GM18507 (cell line): ENCODE data around the gene CRYGD.
"Not testable (repeated sequence)": the region's sequence is repeated elsewhere in the genome, so short reads cannot be mapped to it uniquely, and the experiment has no call there.

Experiments used
- DNase-seq: peaks from one replicate; pipeline ENCODE4 v3.0.0; 2011; ENCODE audit warnings: low read depth; ENCODE audit not compliant: insufficient read length; ENCODE audit errors: extremely low spot score
- FAIRE-seq: peaks from 2 replicates; lab custom pipeline; 2011; peaks lifted over from hg19 to GRCh38; lab: Jason Lieb, UNC

Gene CRYGD

GRCh38 chr2:208134928-208135586 is 10.7 kb upstream of the CRYGD start:
- no peak for DNase-seq
- no peak for FAIRE-seq

DNA sequence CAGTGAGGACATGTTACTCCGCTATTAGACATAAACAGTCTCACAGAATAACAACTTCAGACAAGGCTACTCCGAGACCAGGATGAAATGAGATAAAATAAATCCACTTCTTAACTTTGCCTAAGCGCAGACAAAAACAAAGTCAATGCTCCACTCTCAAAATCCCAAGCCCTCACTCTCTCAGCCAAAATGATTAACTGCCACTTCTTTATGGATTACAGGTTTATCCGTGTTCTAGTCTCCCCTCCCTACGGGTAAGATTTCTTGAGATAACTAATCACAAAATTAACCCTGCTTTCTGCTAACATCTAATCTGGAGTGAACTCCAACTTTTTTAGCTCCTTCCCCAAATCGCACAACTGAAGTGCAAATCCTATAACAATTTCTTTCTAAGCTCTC is 6.4 kb upstream of the CRYGD start:
- DNase-seq (no peak), FAIRE-seq (no peak)

DNA sequence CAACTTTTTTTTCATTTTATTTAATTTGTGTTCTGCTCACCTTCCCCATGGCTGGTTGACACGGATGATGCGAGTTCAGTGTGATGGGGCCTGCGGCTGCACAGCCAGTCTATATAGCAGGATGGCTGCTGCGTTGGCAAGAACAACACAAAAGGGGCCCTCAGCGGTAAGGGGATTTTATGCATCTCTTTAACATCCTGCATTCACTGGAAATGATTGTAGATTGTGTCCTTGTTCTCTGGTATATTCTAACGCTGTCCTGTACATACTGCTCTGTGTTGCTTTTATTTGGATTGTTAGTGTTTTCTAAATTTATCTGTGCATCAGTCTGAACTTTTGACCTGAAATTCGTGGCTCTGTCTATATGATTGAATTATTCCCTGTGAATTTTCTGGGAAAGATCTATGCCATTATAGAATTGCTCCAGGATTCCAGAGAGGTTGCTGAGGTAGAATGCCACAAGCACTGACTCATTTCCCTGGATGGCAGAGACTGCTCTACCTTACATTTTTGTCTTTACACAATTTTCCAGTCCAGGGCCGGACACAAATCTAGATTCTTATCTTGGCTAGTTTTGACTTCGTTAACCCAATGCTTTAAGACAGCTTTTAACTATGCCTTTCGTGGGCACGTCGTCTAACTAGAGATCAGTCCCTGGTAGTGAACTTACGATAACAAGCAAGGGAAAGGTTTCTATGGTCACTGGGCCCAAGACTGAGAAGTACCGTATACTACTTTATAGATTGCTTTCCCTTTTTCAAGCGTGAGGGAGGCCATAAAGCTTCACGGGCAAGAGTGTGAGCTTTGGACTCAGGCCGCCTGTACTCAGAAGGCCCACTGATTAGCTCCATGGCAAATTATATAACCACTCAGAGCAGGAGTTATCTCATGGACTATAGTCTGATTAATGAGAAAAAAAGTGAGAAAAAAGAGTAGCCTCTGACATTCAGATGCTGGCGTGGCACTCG is 5.7 kb upstream of the CRYGD start, which contains the start of gene CRYGC:
Gene CRYGC (minus strand): TSS at position 85 of the 968 bp plus-strand sequence. CDS start 36 bp downstream, at position 49.
- FAIRE-seq (no peak), DNase-seq (no peak)

DNA sequence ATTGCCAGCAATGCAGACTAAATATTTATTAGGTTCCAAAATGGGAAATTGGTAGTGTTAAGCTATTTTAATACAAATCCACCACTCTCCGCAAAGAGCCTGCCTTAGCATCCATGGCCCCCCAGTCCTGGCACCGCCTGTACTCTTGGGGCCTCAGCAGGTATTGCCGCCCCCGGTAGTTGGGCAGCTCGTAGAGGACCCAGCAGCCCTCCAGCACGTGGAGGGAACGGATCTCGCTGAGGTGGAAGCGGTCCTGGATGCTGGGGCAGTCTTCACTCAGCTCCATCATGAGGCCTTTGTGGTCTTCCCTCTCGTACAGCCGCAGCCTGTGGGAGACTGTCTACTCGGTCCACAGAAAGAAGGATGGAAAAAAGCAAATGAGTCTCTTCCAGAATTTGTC is 3.8 kb upstream of the CRYGD start:
- FAIRE-seq, result no peak
- DNase-seq, result no peak

DNA sequence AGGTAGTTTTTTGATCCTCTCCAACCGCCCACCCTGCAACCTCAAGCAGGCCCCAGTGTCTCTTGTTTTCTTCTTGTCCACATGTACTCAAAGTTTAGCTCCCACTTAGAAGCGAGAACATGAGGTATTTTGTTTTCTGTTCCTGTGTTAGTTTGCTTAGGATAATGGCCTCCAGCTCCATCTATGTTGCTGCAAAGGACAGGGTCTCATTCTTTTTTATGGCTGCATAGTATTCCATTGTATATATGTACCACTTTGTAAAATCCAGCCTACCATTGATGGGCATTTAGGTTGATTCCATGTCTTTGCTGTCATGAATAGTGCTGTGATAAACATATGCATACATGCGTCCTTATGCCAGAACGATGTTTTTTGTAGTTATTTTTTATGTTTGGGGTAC is 2.8 kb upstream of the CRYGD start:
- DNase-seq, result no peak
- no peak for FAIRE-seq

GRCh38 chr2:208125251-208125650 is 927 bp upstream of the CRYGD start:
- FAIRE-seq, result no peak

DNA sequence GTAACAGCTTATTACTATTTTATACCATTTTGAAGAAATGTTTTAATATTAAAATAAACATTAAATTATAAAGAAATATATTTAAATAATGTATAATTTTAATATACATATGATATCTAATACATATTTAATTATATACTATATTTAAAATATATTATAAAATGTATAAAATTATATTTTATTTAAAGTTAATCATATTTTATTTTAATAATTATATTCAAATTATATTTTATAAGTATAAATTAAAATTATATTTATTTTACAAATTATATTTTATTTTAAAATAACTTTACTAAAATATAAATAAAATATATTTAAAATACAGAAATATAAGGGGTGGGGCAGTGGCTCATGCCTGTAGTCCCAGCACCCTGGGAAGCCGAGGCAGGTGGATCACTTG is 2.1 kb downstream of the CRYGD start:
- no peak for DNase-seq
- no peak for FAIRE-seq

More at GRCh38 chr2:208125251-208125650, 927 bp upstream of the CRYGD start:
- DNase-seq, result no peak

GRCh38 chr2:208118918-208119317 is 5.4 kb downstream of the CRYGD start:
- no peak for FAIRE-seq
- no peak for DNase-seq

- not testable (repeated sequence) for FAIRE-seq, DNase-seq
These were observed 6.9 kb downstream of the CRYGD start for GRCh38 chr2:208117390-208117789.

DNA sequence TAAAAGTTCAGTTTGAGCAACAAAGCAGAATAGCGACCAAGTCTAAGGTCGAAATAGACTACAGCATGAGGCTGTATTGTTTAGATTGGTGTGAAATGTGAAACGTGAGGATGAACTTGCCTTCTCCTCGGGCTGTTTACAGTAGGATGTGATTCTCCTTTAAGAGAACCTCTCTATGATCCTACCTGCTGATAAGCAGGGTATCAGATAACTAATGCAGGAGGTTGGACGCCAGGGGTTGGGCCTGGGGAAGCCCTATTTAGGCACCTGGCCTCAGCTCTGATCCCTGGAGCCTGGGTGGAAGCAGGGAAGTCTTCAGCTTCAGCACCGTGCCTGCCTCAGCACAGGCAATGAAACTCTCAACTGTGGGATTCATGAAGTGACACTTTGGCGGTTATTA is 11.4 kb downstream of the CRYGD start:
- FAIRE-seq (no peak), DNase-seq (no peak)

GRCh38 chr2:208112273-208112745 is 12.0 kb downstream of the CRYGD start:
- not testable (repeated sequence) for FAIRE-seq, DNase-seq

DNA sequence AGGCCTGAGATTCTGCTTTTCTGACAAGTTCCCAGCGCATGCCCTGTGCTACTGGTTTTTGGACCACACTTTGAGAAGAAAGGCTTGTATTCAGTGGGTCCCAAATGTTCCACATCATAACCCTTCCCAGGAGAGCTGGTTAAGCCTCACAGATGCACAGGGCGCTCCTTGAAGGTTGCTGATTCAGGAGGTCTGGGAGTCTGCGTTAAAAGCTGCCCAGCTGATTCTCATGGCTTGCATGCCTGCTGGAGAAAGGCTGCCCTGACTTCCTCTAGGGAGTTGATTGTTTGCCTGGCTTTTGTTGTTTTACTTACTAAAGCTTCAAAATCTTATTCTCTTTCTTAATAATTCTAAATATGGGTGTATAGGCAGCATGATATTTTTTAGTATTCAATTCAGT is 20.7 kb downstream of the CRYGD start:
- DNase-seq (no peak), FAIRE-seq (no peak)

GRCh38 chr2:208101716-208102631 is 22.4 kb downstream of the CRYGD start:
- DNase-seq, result no peak
- no peak for FAIRE-seq

GRCh38 chr2:208099682-208100470 is 24.4 kb downstream of the CRYGD start:
- FAIRE-seq (no peak), DNase-seq (no peak)

GRCh38 chr2:208098701-208099100 is 25.6 kb downstream of the CRYGD start:
- FAIRE-seq, DNase-seq: not testable (repeated sequence)

DNA sequence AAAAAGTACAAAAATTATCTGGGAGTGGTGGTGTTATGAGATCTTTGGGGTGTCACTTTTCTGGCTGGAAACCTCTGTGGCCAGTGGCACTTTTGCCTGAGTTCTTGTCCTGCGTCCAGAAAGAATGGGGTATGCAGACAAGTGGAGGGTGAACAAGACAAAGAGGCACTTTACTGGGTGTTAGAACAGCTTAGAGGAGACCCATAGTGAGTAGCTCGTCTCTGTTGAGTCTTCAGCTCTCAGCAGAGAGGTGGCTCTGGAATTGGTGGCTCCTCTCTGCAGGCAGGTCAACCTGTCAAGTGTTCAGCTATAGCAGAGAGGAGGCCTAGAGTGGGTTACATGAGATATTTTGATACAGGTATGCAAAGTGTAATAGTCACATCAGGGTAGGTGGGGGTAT is 26.1 kb downstream of the CRYGD start:
- FAIRE-seq, result no peak
- DNase-seq, result no peak

DNA sequence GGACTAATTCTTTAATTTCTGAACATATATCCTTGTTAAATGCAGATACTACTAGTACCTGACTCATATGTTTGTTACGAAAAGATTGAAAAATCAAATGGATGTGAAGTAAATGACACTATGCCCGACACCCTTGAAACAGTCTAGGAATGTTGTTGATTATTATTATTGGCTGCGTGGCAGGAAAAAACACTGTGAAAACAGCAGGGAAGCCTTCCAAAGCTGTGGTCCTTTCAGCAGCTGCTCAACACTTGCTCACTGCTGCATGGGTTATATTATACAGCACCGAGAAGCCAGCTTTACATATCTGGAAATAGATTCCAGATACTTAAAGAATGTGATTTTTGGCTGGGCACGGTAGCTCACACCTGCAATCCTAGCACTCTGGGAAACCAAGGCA is 26.5 kb downstream of the CRYGD start:
- FAIRE-seq, result no peak
- no peak for DNase-seq

DNA sequence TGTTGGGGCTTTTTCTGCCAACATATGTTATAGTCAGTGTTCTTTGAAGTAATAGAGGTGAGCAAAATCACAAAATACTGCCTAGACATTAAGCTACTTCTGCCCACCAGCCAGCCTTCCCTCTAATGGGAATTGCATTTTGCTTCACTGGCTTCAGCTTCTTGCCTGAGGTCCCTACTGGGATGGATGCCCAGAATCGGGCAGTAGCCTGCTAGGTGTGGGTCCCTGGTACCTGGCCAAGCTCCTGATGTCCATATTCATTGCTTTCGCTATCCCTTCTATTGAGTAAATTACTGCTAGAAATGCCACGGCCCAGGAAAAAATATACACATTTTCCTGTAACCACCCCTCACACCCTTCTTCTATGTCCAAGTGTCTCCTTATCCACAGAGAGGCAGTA is 27.0 kb downstream of the CRYGD start:
- DNase-seq (no peak), FAIRE-seq (no peak)

- FAIRE-seq (no peak), DNase-seq (no peak)
These were observed 28.2 kb downstream of the CRYGD start for GRCh38 chr2:208096080-208096479.
